HG03025 (cell line): ENCODE results near the gene SCD5.

Experiments used
- ATAC-seq: cut with Tn5 transposase; IDR thresholded peaks from one replicate; pipeline ENCODE4 v1.9.1; 2021; ENCODE audit warnings: mild to moderate bottlenecking, moderate library complexity; ENCODE audit not compliant: unreplicated experiment, low FRiP score

SCD5 gene

DNA sequence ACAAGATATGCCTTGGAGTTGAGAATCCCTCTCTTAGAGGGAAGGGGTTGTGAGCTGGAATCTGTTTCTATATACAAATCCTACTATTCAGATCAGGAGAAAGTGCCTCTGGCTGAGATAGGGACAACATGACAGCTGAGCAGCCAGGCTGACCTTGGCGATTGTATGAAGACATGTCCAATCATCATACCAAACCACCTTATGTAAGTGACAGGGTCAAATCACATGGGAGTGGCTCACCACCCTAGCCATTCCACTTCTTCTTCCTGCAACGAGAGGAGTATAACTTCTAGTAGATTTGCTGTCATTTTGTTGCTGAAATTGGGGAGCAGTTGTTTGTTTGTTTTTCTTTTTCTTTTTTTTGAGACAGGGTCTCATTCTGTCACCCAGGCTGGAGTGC lies 188.6 kb downstream of the SCD5 start:
- ATAC-seq, result no peak

DNA sequence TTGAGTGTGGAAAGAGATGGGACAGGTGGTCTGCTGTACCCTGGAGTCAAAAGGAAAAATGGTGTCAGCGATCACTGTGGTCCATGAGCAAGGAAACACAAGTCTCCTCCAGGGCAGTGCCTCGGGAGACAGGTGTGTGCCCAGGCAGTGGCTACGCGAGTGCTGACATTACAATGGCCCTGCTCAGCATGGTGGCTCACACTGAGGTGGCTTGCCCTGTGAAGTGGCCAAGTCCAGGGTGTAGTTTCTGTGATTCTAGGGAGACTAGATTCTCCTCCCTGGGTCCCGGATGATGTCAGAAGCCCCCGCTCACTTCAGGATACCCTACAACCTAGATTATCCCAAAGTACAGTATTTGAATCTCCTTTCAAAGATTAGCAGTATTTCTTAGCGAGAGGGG lies 192.0 kb downstream of the SCD5 start:
- ATAC-seq, result no peak

DNA sequence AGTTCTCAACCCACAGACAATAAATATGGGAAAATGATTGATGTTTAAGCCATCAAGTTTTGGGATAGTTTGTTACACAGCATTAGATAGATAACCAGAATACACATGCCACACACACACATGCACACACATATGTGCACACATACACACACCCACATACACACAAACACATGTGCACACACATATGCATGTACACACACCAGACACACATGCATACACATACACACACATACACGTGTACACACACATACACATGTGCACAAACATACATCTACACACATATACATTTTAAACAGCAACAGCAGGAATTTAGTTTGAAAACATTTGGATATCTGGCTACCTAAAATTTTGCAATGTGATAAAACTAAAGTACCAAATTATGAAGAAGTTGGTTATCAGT lies 194.1 kb downstream of the SCD5 start:
- ATAC-seq, result no peak

DNA sequence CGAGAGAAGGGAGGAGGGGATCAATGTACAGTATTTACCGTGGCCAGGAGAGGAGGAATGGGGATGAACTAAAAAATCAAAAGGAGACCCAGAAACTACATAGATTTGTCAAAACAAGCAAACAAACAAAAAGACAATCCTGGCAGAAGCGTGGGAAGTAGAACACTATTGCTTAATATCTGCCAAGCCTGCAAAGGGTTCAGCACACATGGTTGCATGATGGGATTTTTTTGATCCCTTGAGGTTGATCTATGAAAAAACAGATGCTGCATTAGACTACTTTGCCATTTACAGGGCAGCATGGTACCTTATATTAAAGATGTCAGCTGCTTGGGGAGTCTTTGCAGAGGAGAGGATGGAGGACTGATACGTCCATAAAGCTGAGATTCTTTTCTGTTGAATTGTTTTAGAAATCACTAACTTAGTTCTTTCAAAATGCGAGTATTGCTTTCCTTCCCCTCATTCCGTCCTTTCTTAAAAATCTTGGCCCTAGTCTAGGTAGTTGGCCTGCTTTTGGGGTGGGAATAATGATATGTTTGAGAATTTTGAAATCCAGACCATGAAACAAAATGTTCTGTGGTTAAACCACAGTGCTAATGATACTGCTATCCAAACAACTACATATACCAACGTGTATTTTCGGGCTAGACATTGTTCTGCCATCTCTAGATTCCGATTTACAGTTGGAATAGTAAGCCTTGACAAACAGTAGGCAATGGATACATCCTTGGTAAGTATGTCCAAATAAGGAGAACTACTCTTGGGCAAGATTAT lies 197.2 kb downstream of the SCD5 start:
- ATAC-seq, result no peak

DNA sequence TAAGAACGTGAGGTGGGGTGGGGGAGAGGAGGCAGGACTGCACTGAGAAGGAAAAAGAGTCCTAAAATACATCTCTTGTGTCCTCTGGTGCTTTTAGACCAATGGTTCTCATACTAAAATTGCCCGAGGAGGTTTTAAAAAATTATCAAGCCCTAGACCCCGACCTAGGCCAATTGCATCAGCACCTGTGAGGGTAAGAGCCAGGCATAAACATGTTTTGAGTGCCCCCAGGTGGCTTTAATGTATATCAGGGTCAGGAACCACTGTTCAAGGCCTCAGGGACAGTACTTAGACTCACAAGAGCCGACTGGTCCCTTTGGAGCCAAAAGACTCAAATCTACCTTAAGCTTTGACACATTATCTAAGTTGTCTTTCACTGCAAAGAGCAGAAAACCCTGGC lies 199.3 kb downstream of the SCD5 start:
- ATAC-seq, result no peak

DNA sequence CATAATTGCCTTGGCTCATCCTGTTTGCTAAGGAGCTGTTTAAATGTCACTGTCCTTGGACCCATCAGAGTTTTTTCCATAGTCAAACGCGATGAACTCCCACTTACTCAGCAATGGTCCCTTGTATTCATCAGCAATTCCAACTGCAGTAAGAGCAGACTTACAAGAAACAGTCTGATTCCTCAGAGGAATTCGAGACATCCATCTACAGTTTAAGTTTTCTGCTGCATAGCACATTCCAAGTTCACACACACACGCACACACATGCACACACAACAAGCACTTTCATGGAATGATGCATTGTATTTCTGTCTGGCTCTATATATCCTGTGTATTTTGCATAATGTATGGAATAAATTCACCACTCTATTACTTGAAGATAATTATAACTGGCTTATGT lies 204.1 kb downstream of the SCD5 start:
- no peak for ATAC-seq

DNA sequence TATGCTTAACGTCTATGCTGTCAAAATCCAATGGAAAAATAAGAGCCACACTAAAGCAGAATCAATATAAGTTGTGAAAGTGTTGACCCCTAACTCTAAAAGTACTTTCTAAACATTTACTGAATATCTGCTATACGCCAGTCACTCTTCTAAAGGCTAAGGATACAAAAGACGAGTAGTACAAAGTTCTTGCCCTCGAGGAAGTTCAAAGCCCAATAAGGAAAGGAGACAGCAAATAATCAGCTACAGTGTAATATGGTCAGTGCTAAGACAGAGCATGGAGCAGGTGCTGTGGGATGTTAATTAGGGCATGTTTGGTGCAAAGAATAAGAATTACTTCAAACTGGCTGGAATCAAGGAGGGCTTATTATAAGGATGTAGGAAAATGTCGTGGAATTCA lies 205.2 kb downstream of the SCD5 start:
- no peak for ATAC-seq

DNA sequence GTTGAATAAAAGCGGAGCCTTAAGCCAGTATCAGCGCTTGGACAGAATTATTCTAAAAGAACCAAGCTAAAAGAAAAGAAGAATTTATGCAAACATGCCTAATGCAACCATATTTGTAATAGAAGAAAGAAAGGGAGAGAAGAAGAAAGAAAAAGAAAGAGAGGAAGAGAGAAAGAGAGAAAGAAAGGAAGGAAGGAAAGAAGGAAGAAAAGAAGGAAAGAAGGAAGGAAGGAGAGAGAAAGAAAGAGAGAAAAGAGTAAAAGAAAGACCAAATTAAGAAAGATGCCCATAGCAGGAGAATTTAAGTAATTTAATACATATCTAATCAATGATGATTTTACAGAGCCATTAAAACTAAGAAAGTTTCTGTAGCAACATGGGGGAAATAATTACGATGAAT lies 206.0 kb downstream of the SCD5 start:
- no peak for ATAC-seq

DNA sequence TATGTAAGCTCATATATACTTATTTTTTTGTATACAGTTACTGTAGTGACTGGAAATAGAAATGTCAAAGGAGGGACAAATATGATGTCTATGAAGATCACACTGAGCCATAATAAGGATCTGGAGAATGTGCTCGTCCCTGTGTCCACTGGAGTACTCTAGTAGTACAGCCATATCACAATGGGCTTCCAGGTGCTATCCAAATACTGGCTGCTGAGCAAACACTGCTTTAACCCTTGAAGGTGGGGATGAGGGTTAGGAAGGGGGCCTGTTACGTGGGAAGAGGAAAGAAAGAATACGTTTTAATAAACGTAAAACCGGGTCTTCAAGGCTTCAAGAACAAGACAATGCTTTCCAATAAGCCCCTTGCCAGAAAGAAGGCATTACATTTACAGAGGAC lies 207.0 kb downstream of the SCD5 start:
- ATAC-seq, result no peak

DNA sequence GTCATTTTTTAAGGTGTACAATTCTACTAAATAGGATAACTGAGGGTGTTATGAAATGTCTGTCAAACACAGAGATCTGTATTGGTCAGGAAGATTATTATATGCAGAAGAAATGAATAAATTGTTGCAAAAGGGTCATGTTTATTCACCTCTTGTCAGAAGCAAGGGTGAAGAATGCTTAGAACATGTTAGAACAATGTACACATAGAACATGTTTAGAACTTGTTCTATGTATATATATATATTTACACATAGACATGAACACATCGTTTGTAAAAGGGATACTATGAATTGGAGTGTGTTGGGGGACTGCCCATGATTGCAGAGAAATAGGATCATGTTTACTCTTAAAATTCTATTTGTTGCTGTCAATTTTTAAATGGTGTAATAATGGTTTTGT lies 208.8 kb downstream of the SCD5 start:
- no peak for ATAC-seq

DNA sequence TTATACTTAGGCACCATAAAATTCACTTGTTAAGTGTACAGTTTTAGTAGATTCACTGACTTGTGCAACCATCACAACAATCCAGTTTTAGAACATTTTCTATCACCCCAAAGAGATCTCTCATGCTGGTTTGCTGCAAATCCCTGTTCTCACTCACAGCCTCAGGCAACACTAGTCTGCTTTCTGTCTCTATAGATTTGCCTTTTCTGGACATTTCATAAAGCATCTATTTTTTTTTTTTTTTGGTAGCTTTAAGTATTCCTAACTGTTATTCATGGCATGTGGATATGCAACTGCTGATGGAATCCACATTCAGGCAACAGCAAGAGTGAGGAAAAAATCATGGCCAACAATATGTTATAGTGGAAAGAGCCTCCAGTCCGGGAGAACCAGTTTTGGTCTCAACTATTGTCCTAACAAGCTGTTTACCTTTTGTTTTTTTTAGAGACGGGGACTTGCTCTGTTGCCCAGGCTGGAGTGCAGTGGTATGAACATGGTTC lies 209.8 kb downstream of the SCD5 start:
- ATAC-seq, result no peak

DNA sequence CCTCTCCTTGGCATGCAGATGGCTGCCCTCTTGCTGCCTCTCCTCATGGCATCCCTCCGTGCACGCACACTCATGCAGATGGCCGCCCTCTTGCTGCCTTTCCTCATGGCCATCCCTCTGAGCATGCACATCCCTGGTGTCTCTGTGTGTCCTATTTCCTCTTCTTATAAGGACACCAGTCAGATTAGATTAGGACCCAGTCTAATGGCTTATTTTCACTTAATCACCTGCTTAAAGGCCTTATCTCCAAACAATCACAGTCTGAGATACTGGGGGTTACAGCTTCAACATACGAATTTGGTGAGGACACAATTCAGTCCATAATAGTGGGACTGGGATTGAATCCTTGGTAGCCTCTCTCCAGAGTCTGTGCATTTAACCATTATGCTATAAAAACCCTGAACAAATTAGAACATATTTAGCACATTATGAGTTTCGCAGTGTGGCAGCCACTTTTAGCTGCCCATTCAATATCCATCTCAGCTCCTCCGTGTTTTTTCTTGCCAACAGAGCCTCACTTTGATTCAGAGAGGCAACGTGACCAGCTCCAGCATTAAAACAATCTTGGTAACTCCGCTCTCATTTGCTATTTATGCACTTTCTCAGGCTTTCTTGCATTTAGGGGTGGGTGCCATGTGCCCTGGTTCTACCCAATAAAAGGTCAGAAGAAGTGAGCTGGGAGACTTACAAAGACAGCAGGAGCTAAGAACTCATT lies 210.6 kb downstream of the SCD5 start:
- ATAC-seq, result no peak

DNA sequence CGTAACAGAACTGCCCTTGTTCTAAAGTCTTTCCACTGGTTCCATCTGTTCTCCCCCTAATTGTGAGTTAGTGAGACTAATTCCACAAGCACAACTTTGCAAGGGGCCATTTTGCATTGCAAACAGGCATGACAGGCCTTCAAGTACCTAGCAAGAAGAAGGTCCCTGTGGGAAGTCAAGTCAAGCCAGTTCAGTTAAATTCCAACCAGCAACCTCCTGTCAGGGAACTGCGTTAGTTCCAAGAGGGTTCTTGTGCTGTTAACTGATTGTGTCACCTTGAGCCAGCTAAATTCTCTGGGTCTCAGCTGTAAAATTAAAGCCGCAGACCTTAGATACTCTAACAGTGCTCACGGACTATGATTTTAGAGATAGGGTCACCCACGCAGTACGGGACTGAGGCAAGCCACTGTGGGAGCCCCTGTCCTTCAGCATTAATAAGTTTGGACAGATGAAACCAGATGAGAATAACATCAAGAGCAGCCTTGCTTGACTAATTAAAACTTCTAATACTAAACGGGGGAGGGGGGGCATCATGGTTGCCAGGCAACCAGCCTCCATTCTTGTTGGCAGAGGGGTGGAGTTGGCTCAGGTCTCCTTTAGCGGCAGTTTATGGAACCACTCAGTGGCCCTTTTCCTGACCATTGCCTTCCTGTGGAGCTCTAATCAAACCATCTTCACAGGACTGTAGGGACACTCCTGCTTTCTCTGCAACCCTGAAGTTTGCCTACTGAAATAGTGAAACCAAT lies 212.7 kb downstream of the SCD5 start:
- ATAC-seq, result no peak

DNA sequence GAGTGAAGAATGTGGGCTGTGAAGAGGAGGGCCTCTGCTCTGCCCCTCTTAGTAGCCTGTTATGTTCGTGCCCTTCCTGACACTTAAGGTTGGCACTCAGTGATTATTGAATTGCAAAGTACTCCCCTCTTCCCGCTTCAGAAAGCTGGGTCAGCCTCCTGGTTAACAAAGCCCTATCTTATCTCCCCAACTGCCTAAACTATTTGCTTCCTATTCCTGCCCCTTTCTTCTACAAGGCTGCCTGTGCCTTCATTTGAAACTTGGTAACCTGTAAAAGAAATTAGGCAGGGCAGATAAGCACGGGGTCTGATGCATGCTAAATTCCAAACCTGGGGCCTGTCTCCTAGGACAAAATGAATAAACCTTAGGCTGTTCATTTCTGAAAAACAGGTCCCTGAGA lies 213.7 kb downstream of the SCD5 start:
- ATAC-seq, result no peak

DNA sequence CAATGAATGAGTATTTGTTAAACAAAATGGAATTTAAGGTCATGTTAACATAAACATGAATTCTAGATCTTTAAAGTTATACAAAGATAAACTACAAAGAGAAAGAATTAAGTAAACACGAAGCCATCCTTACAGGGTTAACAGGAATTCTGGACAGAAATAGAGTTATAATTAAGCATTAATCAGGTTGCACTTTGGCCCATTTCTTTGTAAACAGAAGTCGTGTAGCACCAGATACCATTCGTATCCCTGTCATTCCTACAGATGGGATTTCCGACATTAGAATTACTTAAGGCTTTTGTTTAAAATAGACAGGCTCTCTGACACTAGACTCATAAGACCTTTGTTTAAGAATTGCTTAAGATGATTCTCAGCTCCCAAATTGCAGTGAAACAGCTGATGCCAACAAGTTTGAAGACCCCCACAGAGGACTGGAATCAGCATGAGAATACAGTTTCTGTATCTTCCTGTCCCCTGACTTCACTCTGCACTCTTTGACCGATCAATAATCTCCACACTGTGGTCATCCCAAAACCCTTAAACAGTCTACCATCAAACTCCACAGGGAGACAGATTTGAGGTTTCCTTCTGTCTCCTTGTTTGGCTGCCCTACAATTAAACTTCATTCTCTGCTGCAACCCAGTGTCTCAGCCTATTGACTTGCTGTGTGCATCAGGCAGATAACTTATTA lies 214.6 kb downstream of the SCD5 start:
- no peak for ATAC-seq

DNA sequence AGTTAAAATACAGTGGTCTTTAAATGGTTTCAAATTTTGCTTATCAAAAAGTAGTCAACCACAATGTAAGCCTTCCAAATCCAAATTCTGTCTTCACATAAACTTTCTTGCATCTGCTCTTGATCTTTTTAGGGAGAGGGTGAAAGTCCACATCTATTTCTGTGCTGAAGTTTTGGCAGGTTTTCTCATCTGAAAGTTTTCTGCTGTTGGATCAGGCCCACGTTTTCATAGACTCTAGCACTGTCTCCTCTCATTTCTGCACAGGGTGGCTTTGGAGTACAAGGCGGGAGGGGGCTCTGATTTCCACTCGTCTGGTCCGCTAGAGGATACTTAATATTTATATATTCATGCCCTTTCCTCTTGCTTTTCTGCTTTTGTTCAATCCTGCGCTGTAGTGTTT lies 218.7 kb downstream of the SCD5 start:
- no peak for ATAC-seq
